Fibroblast of skin of scalp (primary cell): ENCODE results near the gene SORCS1.

Experiments
- DNase-seq: peaks from one replicate; pipeline ENCODE4 v3.0.0-alpha.2; 2013

The SORCS1 gene

GRCh38 chr10:106648534-106649481, 515.7 kb downstream of the SORCS1 start:
- DNase-seq = no peak

- DNase-seq = no peak
These were observed 521.0 kb downstream of the SORCS1 start for GRCh38 chr10:106643473-106643872.

GRCh38 chr10:106637873-106638272, 526.6 kb downstream of the SORCS1 start:
- no peak for DNase-seq

DNA sequence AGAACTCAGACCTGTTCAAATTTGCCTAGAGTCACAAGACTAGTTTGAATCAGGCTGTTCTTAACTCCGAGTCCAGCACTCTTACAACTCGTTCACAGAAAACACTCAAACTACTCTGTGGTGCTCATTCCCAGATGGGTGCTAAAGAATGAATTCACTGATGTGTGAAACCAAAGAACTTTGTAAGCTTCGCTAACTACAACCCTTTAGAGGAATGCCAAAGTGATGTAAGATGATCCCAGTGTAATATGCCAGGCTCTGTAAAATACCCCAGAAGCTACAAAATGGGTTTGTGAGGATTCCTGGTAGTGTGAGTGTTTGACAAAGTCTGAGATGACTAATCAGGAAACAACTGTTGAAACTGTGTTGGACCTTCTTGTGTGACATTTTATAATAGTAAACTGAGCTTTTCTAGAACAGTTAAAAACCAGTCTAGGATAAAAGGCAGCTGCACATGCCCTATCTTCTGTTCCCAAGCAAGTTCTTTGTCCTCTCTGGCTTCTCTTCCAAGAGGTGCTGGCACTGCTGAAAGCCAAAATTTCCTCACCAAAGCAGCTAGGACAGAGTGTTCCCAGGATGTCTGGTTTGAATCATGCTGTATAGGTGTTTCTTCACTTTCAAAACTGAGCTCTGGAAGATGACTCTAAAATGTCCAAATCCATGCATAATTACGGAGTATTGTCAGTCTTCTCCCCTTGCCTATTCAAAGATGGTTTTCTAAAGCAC, 527.6 kb downstream of the SORCS1 start:
- DNase-seq = no peak

DNA sequence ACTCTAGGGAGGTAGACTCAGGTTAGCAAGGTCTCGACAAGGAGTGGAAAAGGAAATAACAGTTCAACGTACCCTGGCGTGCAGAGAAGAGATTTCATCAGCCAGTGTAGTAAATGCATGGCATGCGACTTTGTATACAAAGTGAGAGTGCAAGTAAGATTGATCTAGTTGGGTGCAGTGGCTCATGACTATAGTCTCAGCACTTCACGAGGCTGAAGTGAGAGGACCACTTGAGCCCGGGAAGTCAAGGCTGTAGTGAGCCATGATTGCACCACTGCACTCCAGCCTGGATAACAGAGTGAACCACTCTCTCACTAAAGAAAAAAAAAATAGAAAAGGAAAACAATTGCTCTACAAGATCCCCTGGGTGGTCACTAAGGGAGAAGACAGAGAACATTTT, 528.6 kb downstream of the SORCS1 start:
- no peak for DNase-seq

GRCh38 chr10:106631016-106631702, 533.3 kb downstream of the SORCS1 start:
- no peak for DNase-seq

DNA sequence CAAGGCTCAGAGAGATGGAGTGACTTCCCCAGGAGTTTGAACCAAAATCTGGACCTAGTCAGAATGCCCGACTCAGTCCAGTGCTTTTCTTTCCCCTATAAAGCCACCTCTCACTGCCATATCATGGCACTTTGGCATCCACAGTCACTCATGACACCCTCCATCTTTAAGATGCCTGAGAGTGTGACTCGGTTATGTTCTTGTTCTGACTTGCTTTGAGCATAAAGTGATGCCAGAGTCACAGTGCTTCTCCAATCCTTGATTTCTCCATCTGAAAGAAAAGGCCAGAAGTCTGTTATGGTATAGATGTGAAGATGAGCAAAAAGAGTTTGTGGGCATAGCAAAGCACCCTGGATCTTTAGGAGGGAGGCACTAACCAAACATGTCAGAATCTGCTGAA, 538.1 kb downstream of the SORCS1 start:
- DNase-seq = no peak

DNA sequence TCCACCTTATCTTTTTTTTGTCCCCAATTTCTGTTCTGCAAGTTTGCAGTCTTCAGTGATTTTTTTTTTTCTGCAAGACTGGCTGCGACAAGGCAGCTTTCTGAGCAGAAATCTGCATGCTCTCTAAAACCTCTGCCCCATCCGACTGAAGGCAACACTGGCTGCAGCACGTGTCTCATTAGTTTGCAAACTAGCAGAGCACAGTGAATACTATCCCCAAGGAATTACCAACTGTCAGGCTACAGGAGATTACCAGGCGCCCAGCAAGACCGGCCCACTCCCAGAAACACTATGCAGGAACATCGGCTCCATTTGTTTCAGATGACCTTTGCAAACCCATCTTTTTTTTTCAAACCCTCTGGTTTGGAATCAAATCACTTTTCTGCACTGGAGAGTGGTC, 538.8 kb downstream of the SORCS1 start:
- no peak for DNase-seq

GRCh38 chr10:106619346-106619745, 545.2 kb downstream of the SORCS1 start:
- DNase-seq = no peak

GRCh38 chr10:106618646-106619045, 545.9 kb downstream of the SORCS1 start:
- no peak for DNase-seq

DNA sequence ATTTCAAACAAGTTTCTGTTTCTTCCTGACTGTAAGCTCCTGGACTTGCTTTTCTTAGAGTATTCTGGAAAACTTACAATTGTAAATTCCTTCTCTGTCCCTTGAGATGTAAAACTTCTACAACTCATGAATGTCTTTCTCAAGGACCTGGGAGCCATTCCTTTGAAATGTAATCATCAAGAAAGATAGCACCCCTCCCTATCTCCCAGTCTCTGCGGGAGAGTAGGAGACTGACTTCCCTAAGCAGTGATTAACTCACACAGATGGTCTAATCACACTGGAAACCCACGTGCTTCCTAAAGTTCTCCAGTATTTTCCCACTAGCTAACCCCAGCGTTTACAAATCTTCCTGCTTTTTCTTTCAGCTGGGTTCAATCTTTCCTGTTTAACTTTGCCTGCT, 549.4 kb downstream of the SORCS1 start:
- peak; percentile 87 for DNase-seq

- DNase-seq = no peak
These were observed 550.2 kb downstream of the SORCS1 start for GRCh38 chr10:106614293-106614692.

DNA sequence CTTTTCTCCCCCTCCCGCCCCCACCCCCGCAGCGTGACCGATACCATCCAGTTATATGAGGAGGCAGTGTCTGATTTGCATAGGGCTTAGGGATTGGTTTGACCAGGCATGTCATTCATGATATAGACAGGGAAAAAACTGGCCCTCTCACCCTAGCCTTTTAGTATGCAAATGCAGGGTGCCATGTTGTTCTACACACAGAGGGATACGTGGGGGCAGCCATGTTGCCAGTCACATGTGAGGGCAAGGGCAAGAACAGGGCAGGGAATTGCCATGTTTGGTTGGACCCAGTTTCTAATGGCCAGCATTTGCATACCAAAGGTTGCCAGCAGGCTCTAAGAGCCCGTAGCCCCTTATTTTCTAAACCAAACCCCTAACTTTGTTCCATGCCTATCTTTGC, 552.1 kb downstream of the SORCS1 start:
- DNase-seq = no peak

DNA sequence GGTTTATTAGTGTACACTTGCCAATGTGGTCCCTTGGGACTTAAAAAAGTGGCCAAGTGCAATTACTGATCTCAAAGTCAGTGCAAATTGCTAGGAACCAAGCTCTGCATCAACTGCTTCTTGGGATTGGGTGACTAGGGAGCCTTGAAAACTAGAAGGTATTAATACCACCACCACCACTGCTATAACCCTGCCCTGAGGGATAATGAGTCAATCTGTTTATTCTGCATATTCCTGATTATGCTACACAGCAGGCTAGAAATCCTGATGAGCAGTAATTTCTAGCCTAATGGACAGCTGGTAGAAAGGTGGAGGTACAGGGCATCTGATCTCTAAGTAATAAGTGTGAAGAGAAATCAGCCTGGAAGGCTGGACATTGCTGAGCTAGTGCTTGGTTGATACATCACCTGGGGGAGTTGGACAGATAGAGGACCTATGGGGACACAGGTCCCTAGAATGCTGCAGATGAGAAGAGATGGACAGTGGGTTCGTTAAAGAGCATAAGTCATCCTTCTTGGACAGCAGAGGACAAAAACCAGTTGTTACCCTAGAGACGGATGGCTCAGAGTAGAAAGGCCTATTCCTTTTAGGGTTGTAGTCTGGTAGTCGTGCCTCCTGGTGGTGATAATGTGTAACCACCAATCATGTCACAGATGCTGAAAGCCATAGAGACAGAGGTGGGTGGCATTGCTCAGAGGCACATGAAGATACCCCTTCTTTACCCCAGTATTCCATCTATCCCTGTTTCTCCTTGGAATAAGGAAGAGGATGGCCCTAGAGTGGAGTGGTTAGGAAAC, 554.8 kb downstream of the SORCS1 start:
- DNase-seq = no peak

DNA sequence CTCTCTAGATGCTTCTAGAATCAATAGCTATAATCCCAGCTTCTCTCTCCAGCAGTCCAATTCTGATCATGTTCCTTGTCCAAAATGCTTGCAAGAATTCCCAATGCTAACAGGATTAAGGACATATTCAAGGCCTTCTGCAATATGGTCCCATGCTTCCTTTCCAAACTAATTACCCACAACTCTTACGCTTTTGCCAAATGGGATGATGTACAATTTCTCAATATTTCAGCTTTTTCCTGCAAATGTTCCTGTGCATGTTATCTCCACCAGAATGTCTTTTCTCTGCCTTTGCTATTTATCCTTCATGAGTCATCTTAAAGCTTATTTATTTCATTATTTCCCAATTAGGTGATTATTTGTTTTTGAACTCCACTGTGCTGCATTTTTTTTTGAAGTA, 556.4 kb downstream of the SORCS1 start:
- no peak for DNase-seq

DNA sequence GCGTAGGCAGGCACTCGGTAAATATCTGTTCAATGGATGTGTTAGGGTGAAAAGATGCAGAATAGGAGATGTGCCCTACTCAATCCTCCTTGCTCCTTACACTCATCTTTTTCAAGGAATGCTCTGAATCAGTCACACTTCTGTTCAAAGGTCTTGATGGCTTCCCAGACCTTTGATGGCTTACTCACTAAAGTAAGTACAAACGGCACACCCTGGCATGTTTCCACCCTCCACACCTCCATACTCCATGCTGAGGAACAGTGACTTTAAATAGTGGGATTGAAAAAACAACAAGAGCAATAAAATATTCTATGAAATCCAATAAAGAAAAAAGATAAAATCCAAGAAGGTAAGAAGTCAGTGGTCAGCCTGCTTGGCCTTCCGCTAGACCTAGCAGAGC, 569.2 kb downstream of the SORCS1 start:
- no peak for DNase-seq

- DNase-seq = no peak
These were observed 570.6 kb downstream of the SORCS1 start for GRCh38 chr10:106593876-106594275.

GRCh38 chr10:106592396-106592795, 572.1 kb downstream of the SORCS1 start:
- DNase-seq = no peak

- DNase-seq = peak; percentile 17
These were observed 582.2 kb downstream of the SORCS1 start for GRCh38 chr10:106582291-106582690.

GRCh38 chr10:106577756-106578155, 586.8 kb downstream of the SORCS1 start:
- DNase-seq = no peak

DNA sequence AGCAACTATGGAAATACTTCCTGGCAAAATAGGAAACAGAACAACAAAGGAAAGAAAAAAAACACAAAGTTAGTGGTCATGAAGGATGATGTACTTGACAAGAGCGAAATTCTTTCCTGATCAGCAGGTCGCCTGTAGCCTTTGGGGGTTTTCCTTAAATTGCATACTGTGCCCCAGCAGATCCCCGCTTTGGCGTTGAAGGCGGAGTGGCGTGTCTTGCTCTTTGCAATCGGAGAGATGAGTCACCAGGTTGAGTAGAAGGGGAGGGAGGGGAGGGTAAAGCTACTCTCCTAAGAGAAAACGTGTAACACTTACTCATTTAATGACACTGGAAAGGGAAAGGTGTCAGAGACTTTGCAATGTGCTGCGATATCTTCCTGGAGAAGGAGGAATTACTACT, 587.2 kb downstream of the SORCS1 start:
- peak; percentile 37 for DNase-seq

- no peak for DNase-seq
These were observed 588.0 kb downstream of the SORCS1 start for GRCh38 chr10:106576534-106576933.
